ENCODE measurements around the gene TOR1A. TPM values are rescaled to one million over a fixed set of nuclear protein-coding genes. Genes with fewer than 3 reads are reported as not detected.

The TOR1A gene
- total RNA-seq, 2 experiments from 2014 or later = 56.1 to 69.6 TPM

DNA sequence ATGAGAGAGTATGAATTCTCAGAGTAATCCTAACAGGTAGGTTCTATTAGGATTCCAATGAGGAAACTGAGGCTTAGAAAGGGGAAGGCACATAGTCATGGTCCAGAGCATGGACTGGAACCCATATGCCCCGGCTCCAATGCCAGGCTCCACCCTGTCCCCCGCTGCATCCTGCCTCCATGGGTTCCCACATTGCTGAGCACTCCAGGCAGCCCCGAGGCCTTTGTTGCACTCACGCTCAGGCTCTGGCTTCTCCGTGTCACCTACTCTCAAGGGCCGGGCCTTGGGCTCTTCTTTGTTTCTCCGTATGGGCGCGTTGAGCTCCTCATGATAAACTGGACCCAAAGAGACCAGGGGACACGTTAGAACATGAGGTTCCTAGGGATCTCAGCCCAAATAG is 5.0 kb upstream of the TOR1A start:
- DNase-seq = no peak
- no peak overlapping the region for H3K27ac Mint-ChIP-seq
- H3K4me1 Mint-ChIP-seq = peaks cover 16% of the 10 kb centered on the region
- CTCF ChIA-PET = no interaction called here
- H3K36me3 Mint-ChIP-seq = peaks cover 38% of the 10 kb centered on the region
- H3K9me3 Mint-ChIP-seq (ENCODE audit: low read depth) = no peaks in the 10 kb centered on the region
- H3K27me3 Mint-ChIP-seq = no peaks in the 10 kb centered on the region
- ATAC-seq = no peak
- H3K4me3 Mint-ChIP-seq = no peak overlapping the region

DNA sequence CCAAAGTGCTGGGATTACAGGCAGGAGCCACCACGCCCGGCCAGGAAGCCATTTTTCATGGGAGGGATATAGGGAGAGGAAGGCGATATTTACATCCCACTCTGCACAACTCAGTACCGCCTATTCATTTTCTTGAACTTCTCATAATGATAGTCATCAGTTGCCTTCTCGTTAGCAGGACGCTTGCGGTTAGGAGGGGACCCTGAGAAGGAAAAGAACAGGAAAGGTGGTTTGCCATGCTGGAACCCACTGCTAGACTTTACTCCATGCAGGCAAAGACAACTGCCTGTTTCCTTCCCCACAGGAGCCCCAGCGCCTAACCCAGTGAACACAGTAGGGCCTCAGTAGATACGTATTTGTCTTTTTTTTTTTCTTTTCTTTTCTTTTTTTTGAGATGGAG is 4.1 kb upstream of the TOR1A start:
- CTCF ChIA-PET = no interaction called here
- peak overlapping the region; percentile 15 for H3K27ac Mint-ChIP-seq
- no peaks in the 10 kb centered on the region for H3K27me3 Mint-ChIP-seq
- peaks cover 34% of the 10 kb centered on the region for H3K36me3 Mint-ChIP-seq
- no peak for ATAC-seq
- peaks cover 8% of the 10 kb centered on the region for H3K4me1 Mint-ChIP-seq
- H3K9me3 Mint-ChIP-seq (ENCODE audit: low read depth) = no peaks in the 10 kb centered on the region
- no peak overlapping the region for H3K4me3 Mint-ChIP-seq
- DNase-seq = no peak

DNA sequence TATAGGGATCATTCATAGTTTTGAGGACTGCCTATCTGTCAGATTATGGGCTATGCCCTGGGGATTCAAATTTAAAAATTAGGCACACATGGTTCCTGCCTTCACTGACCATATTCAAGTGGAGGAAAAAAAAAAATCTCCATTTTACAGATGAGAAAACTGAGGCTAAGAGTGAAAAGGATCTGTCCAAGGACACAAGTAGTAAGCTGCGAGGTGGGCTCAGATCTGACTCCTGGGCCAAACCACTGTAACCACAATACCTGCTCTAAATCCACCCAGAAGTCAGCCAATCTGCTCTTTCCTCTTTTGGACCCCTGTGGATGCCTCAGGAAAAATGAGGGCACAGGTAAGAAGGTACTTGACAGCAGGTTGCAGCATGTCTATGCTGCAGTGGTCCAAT is 2.8 kb upstream of the TOR1A start:
- CTCF ChIA-PET = no interaction called here
- no peaks in the 10 kb centered on the region for H3K27me3 Mint-ChIP-seq
- peaks cover 18% of the 10 kb centered on the region for H3K4me1 Mint-ChIP-seq
- ATAC-seq (no peak), DNase-seq (no peak)
- H3K9me3 Mint-ChIP-seq (ENCODE audit: low read depth) = no peaks in the 10 kb centered on the region
- peaks cover 38% of the 10 kb centered on the region for H3K36me3 Mint-ChIP-seq
- no peak overlapping the region for H3K4me3 Mint-ChIP-seq
- no peak overlapping the region for H3K27ac Mint-ChIP-seq

DNA sequence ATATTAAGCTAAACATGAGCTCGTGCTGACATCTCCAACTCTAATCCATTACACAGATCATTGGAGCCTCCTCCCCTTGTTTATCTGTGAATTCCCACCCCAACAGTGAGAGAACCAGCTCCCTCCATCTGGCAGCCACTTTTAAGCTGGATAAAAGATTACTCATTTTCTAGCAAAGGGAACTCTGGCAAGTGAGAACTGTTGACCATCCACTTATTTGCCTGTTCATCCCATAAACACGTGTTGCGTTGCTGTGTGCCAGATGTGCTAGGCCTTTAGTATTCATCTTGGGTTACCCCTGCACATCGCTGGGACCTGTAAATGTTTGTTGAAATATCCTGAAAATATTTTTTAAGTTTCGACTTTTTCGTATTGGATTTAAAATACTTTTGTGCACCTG is 2.4 kb upstream of the TOR1A start:
- Mint-ChIP-seq H3K4me1 (peaks cover 15% of the 10 kb centered on the region), H3K36me3 (peaks cover 36% of the 10 kb centered on the region), H3K4me3 (no peak overlapping the region), H3K27ac (no peak overlapping the region), H3K27me3 (no peaks in the 10 kb centered on the region), H3K9me3 (ENCODE audit: low read depth) (no peaks in the 10 kb centered on the region)
- CTCF ChIA-PET = no interaction called here
- no peak for ATAC-seq
- DNase-seq = no peak

DNA sequence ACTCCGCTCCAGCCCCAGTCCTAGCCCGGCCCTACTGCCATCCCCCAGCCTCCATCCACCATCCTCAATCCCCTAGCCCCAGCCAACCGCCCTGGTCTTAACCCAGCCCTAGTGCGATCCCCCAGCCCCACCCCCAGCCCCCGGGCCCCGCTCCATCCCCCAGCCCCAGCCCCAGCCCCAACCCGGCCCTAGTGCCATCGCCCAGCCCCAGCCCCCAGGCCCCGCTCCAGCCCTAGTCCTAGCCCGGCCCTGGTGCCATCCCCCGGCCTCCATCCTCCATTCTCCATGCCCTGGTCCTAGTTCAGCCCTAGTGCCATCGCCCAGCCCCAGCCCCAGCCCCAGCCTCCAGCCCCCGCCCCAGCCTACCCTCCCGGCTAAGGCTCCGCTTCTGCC is 398 bp downstream of the TOR1A start:
- DNase-seq (no peak), ATAC-seq (peak; percentile 47)
- H3K36me3 Mint-ChIP-seq = peaks cover 32% of the 10 kb centered on the region
- H3K4me1 Mint-ChIP-seq = peaks cover 20% of the 10 kb centered on the region
- peak overlapping the region; percentile 85 for H3K4me3 Mint-ChIP-seq
- peak overlapping the region; percentile 82 for H3K27ac Mint-ChIP-seq
- no peaks in the 10 kb centered on the region for H3K9me3 Mint-ChIP-seq (ENCODE audit: low read depth)
- H3K27me3 Mint-ChIP-seq = no peaks in the 10 kb centered on the region
- CTCF ChIA-PET = no interaction called here

DNA sequence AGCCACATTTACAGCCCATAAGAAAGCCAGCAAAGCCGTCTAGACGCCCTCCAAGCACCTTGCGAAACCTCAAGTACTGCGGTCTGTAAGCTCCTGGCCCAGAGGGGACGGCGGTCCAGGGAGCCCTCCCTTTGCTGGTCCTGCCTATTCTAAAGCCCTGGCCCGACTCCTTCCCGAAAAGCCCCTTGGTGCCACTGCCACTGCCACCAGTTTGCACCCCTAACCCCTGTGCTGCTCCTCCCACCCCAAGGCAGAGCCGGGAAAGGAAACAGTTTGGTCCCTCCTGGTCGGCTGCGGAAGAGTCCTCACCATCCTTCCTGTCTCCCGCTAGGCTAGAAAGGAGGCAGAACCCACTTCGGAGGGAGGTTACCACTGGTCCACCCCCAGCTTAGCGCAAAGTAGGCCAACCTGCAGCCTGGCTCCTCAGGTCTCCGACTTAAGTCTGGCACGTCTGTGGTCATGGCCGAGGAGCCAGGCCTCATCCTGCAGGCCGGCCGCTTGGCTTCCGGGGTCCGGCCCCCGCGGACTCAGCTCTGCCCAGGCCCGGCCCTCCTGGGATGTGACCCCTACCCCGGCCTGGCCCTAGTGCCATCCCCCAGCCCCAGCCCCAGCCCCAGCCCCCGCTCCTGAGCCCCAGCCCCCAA is 916 bp downstream of the TOR1A start:
- peak; percentile 17 for ATAC-seq
- Mint-ChIP-seq H3K4me1 (peaks cover 23% of the 10 kb centered on the region), H3K36me3 (peaks cover 34% of the 10 kb centered on the region), H3K4me3 (peak overlapping the region; percentile 85), H3K27me3 (no peaks in the 10 kb centered on the region), H3K9me3 (ENCODE audit: low read depth) (no peaks in the 10 kb centered on the region), H3K27ac (peak overlapping the region; percentile 82)
- peak; percentile 65 for DNase-seq
- CTCF ChIA-PET = interaction anchor here (0.7 kb wide), 1 partner anchor 12 kb away, joined by 4 read pairs; the partner anchor contains the start of gene C9orf78

DNA sequence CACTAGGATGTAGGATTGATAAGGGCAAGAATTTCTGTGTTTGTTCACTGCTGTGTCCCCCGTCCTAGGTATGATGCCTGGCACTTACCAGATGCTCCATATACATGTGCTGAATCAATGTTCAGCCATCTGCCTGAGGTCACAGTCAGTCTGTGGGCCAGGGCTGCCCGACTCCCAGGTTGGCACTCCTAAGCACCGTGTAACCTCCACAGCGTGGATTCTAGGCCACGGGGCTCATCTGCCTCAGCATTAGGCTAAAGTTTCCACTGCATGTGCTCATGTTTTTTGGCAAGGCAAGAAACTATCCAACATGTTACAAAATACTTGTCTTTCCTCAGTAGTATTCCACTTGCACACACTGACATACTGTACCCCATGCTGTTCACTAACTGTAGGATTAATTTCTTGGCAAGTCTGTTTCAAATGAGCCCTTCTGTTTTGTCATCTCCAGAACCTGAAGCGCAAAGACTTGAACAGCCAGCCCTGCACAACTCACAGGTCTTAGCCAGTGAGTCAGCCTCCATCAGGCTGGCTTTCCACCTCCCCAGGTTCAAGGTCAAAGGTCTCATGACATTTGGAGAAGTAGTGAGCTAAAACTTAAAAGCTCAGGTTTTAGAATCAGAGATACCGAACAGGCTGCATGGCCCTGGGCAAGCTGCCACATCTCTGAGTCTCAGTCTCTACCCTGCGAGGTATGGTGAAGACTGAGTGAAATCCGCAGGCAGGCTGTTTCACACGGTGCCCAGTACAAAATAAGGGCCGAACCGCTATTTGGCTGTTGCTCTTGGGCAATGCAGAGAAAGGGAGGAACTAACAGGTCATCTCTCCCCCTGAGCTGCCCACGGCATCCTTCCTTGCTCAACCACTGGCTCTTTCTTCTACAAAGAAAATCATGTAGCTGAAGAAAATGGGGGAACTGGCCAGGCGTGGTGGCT is 7.2 kb downstream of the TOR1A start:
- no peaks in the 10 kb centered on the region for H3K9me3 Mint-ChIP-seq (ENCODE audit: low read depth)
- no peak for ATAC-seq
- H3K27ac Mint-ChIP-seq = peak overlapping the region; percentile 3
- CTCF ChIA-PET = interaction anchor here (0.7 kb wide), 1 partner anchor 1503 kb away, joined by 4 read pairs; no protein-coding TSS in a partner anchor
- DNase-seq = no peak
- H3K4me3 Mint-ChIP-seq = no peak overlapping the region
- no peaks in the 10 kb centered on the region for H3K27me3 Mint-ChIP-seq
- peaks cover 51% of the 10 kb centered on the region for H3K36me3 Mint-ChIP-seq
- H3K4me1 Mint-ChIP-seq = peaks cover 17% of the 10 kb centered on the region

DNA sequence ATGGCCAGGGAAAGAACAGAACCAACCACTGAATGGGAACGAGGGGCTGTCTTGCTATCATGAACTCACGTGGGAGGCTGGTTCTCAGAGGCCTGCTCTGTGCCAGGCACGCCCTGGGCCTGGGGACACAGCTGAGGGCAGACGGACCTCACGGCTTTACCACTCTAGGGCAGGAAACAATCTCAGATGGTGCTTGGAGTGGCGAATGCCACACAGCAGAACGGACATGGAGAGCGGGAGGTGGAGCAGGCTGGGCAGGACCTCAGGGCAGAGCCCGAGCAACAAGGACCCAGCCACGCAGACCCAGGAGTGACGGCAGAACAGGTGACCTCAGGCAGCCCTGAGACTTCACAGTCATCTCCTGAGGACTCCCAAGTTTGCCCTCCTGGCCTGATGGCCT is 8.7 kb downstream of the TOR1A start:
- H3K4me1 Mint-ChIP-seq = peaks cover 19% of the 10 kb centered on the region
- no peaks in the 10 kb centered on the region for H3K27me3 Mint-ChIP-seq
- peaks cover 49% of the 10 kb centered on the region for H3K36me3 Mint-ChIP-seq
- H3K4me3 Mint-ChIP-seq = no peak overlapping the region
- no peak for ATAC-seq
- H3K27ac Mint-ChIP-seq = no peak overlapping the region
- CTCF ChIA-PET = no interaction called here
- DNase-seq = no peak
- H3K9me3 Mint-ChIP-seq (ENCODE audit: low read depth) = no peaks in the 10 kb centered on the region

DNA sequence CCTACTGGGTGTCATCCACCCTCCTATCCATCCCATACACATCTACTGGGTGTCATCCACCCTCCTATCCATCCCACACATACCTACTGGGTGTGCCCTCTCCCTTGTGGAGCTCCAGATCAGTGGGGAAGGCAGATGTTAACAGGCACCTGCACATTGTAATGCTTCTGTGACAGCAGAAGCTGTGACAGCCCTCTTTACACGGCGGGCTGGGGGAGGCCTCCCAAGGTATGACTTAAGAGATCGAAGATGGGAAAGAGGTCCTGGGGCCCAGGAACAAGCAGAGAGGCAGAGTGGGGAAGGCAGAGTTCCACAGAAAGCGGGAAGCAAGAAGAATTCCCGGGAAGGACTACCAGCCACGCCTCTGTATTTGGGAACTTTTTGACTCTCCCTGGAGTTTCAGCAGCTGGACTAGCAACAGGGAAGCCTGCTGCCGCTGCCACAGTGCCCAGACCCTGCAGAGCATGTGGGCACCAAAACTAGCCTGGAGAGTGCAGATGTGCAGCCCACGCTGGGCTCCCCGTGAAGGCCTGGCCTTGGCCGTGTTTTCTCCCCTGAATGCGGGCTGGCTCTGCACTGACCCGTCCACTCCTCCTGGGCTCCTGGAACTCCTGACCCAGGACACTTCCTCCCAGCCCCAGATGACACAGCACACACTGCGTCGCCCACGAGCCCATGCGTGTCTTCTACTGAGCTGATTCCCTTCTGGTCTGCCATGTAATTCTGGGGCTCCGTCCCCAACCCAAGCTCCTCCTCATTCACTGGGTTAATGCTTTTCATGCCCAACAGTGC is 9.3 kb downstream of the TOR1A start:
- Mint-ChIP-seq H3K9me3 (ENCODE audit: low read depth) (no peaks in the 10 kb centered on the region), H3K4me1 (peaks cover 19% of the 10 kb centered on the region), H3K27me3 (no peaks in the 10 kb centered on the region), H3K4me3 (no peak overlapping the region), H3K36me3 (peaks cover 52% of the 10 kb centered on the region), H3K27ac (no peak overlapping the region)
- DNase-seq = no peak
- no peak for ATAC-seq
- CTCF ChIA-PET = no interaction called here

DNA sequence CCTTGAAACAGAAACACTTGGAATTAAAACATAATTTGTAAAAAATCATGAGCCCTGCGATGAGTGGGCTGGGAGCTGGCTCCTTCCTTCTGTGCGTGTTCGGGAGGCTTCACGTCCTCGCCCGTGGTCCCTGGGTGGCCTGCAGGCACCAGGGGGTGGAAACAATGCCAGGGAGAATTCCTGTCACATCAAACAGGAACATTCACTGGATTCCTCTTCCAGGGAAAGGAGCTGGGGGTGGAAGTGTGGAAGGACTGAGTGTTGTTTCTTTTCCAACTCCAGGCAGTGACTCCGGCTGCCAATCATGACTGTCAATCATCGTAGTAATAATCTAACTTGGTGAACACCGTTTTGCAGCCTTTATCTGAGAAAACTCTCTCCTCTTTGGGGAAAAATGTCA is 10.3 kb downstream of the TOR1A start:
- ATAC-seq (no peak), DNase-seq (no peak)
- Mint-ChIP-seq H3K27me3 (no peaks in the 10 kb centered on the region), H3K4me1 (peaks cover 19% of the 10 kb centered on the region), H3K4me3 (no peak overlapping the region), H3K9me3 (ENCODE audit: low read depth) (no peaks in the 10 kb centered on the region), H3K36me3 (peaks cover 54% of the 10 kb centered on the region), H3K27ac (no peak overlapping the region)
- CTCF ChIA-PET = no interaction called here

DNA sequence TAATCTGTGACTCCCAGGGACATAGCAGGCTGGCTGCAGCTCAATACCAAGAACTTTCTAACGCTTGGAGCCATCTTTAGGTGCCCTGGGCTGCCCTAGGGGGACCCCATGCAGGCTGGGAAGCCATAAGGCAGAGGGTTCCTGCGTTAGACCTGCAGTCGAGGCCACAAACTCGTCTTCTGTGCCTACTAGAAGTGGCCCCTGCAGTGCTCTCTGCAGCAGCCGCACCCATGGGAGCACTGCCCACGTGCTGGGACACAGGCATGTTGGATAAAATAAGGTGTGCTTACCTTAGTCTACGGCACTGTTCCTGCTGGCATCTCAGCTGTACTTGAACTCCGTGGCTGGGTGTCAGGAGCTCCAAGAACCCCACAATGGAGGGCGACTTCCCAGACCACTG is 11.6 kb downstream of the TOR1A start:
- ATAC-seq (no peak), DNase-seq (no peak)
- CTCF ChIA-PET = no interaction called here
- Mint-ChIP-seq H3K9me3 (ENCODE audit: low read depth) (no peaks in the 10 kb centered on the region), H3K4me1 (peaks cover 14% of the 10 kb centered on the region), H3K27ac (no peak overlapping the region), H3K4me3 (no peak overlapping the region), H3K27me3 (no peaks in the 10 kb centered on the region), H3K36me3 (peaks cover 51% of the 10 kb centered on the region)

DNA sequence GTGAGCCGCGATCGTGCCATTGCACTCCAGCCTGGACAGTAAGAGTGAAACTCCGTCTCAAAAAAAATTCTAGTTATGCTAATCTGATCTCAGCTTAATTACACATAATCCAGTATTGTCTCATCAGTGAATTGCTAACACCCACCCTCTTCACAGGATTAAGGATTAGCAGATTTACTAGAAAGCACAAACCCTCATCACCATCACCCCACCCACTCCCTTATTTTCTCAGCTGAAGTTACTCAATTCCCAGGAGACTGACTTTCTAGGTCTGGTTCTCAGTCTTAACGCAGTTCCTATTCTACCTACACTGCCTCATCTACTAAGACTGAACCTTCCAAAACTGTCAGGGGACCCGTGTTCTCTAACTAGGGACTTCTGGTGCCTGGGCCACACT is 12.0 kb downstream of the TOR1A start:
- no peak for DNase-seq
- Mint-ChIP-seq H3K27me3 (no peaks in the 10 kb centered on the region), H3K4me3 (no peak overlapping the region), H3K36me3 (peaks cover 52% of the 10 kb centered on the region), H3K9me3 (ENCODE audit: low read depth) (no peaks in the 10 kb centered on the region), H3K27ac (no peak overlapping the region), H3K4me1 (peaks cover 18% of the 10 kb centered on the region)
- ATAC-seq = no peak
- CTCF ChIA-PET = interaction anchor here (1.4 kb wide), 1 partner anchor 85 kb away, joined by 4 read pairs; no protein-coding TSS in a partner anchor

DNA sequence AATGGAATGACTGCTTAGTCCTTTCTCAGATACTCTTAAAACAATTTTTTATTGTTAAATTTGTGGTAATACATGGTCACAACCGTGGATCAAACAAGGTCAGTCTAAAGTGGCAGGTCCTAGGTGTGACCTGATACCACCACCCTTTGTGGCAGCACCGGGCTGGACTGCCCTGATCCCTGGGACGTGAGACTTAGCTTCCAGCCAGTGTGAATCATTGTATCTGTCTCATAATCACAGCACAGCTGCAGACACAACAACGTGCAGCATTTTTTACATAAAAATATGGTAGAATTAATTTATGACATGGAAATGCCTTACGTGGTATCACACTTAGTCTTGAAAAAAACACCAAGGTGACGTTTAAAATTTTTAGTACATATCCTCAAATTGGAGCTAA is 13.1 kb downstream of the TOR1A start:
- ATAC-seq = no peak
- no peaks in the 10 kb centered on the region for H3K27me3 Mint-ChIP-seq
- H3K36me3 Mint-ChIP-seq = peaks cover 52% of the 10 kb centered on the region
- CTCF ChIA-PET = interaction anchor here (1.1 to 1.4 kb wide), 3 partner anchors 23 to 84 kb away, joined by 4 to 5 read pairs (median 4); no protein-coding TSS in a partner anchor
- no peak overlapping the region for H3K27ac Mint-ChIP-seq
- H3K4me1 Mint-ChIP-seq = peaks cover 28% of the 10 kb centered on the region
- H3K4me3 Mint-ChIP-seq = no peak overlapping the region
- DNase-seq = no peak
- no peaks in the 10 kb centered on the region for H3K9me3 Mint-ChIP-seq (ENCODE audit: low read depth)
